ENCODE data around the gene TOGARAM2. TPM values are rescaled to one million over a fixed set of nuclear protein-coding genes. Genes with fewer than 3 reads are reported as not detected.

The TOGARAM2 gene
- total and polyA plus RNA-seq, 2 experiments from 2014 or later, result 0.03 TPM; not detected in 1

- no peaks in the 10 kb centered on the region for H3K36me3 ChIP-seq
- H3K27ac ChIP-seq, result no peak overlapping the region
- DNase-seq (ENCODE audit: low read depth in 1 of 2, low spot score in 1 of 2), result no peak
- peaks cover 20% of the 10 kb centered on the region for H3K4me1 ChIP-seq (ENCODE audit: low read depth)
- TF ChIP-seq, protein P1, sequence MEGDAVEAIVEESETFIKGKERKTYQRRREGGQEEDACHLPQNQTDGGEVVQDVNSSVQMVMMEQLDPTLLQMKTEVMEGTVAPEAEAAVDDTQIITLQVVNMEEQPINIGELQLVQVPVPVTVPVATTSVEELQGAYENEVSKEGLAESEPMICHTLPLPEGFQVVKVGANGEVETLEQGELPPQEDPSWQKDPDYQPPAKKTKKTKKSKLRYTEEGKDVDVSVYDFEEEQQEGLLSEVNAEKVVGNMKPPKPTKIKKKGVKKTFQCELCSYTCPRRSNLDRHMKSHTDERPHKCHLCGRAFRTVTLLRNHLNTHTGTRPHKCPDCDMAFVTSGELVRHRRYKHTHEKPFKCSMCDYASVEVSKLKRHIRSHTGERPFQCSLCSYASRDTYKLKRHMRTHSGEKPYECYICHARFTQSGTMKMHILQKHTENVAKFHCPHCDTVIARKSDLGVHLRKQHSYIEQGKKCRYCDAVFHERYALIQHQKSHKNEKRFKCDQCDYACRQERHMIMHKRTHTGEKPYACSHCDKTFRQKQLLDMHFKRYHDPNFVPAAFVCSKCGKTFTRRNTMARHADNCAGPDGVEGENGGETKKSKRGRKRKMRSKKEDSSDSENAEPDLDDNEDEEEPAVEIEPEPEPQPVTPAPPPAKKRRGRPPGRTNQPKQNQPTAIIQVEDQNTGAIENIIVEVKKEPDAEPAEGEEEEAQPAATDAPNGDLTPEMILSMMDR (IDR thresholded peaks at IDR 0.05; ENCODE audit: low read depth, low read length), result no peak
- H3K27me3 ChIP-seq, result no peaks in the 10 kb centered on the region
- no peaks in the 10 kb centered on the region for H3K9me3 ChIP-seq (ENCODE audit: low read depth)
- H3K4me3 ChIP-seq, result no peak overlapping the region
Measured at GRCh38 chr2:29006980-29007301, 25.8 kb downstream of the TOGARAM2 start.

DNA sequence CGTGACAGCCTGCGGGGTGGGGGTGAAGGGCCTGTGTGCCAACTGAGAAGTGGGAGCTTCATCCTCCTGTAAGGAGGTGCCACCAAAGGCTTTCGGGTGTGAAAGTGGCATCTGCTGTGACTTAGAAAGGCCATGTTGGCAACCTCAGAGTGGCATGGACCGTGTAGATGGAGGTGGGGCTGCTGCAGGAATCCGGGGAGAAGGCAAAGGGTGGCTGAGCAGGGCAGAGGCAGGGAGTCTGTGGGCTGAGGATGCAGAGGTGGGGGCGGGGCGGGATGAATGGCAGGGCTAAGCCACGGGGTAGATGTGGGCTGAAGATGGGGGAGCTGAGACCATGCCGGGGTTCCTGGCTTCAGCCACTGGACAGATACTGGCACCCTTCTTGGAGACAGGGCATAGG, 28.2 kb downstream of the TOGARAM2 start:
- TF ChIP-seq, protein P1 (IDR thresholded peaks at IDR 0.05; ENCODE audit: low read depth, low read length), result no peak
- DNase-seq (ENCODE audit: low read depth in 1 of 2, low spot score in 1 of 2), result no peak
- Histone ChIP-seq H3K36me3 (no peaks in the 10 kb centered on the region), H3K27ac (no peak overlapping the region), H3K4me1 (ENCODE audit: low read depth) (peaks cover 30% of the 10 kb centered on the region), H3K4me3 (no peak overlapping the region), H3K9me3 (ENCODE audit: low read depth) (no peaks in the 10 kb centered on the region), H3K27me3 (no peaks in the 10 kb centered on the region)

DNA sequence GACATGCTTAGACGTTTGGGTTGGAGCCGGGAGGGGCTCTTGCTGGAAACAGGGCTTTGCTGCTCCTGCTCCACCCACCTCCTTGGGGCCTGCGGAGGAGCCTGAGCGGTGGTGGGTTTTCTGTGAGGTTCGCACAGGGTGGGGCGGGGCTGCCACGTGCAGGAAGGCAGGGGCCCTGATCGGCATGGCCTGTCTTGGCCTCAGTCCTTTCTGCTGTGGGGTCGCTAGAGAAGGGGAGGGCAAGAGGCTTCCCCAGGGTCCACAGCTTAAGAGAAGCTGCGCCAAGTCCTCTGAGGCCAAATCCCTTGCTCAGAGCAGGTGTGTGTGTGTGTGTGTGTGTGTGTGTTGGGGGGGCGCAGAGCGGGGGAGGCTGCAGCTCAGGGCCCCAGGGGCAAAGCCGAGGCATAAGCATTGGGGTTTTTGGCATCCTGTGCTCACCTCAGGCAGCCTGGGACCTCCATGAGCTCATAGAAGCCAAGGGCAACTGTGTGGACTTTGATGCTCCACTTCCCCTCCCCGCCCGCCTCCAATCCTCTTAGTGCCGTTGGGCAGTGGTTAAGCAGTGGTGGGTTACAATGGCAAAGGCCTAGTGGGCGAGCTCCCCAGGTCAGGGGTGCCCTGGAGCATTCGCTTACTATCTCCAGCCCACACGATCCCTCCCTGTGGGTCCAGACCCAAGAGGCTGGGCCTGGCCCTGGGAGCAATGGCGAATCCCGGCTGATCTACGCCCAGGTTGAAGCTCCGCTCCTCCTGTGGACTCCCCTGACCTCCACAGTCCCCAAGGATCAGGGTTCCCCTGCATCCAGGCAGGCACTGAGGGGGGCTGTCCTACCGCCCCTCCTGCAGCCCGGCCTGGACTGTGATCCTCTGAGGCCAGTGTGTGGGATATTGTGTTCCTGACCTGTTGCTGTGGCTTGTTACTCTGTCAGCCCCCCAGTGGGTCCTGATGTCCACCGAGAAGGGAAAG, 28.9 kb downstream of the TOGARAM2 start:
- no peaks in the 10 kb centered on the region for H3K36me3 ChIP-seq
- H3K27me3 ChIP-seq, result no peaks in the 10 kb centered on the region
- no peaks in the 10 kb centered on the region for H3K9me3 ChIP-seq (ENCODE audit: low read depth)
- no peak overlapping the region for H3K27ac ChIP-seq
- TF ChIP-seq, protein P1 (IDR thresholded peaks at IDR 0.05; ENCODE audit: low read depth, low read length), result no peak
- H3K4me3 ChIP-seq, result no peak overlapping the region
- peaks cover 30% of the 10 kb centered on the region for H3K4me1 ChIP-seq (ENCODE audit: low read depth)
- DNase-seq (ENCODE audit: low read depth in 1 of 2, low spot score in 1 of 2), result no peak

- H3K9me3 ChIP-seq (ENCODE audit: low read depth), result no peaks in the 10 kb centered on the region
- peak overlapping the region; percentile 63 for H3K27ac ChIP-seq
- no peak overlapping the region for H3K4me3 ChIP-seq
- H3K36me3 ChIP-seq, result no peaks in the 10 kb centered on the region
- peaks cover 31% of the 10 kb centered on the region for H3K4me1 ChIP-seq (ENCODE audit: low read depth)
- DNase-seq (ENCODE audit: low read depth in 1 of 2, low spot score in 1 of 2), result peak; percentile 22 to 92
- TF ChIP-seq, protein P1 (IDR thresholded peaks at IDR 0.05; ENCODE audit: low read depth, low read length), result no peak
- H3K27me3 ChIP-seq, result no peaks in the 10 kb centered on the region
Measured at GRCh38 chr2:29010946-29011345, 29.8 kb downstream of the TOGARAM2 start.

DNA sequence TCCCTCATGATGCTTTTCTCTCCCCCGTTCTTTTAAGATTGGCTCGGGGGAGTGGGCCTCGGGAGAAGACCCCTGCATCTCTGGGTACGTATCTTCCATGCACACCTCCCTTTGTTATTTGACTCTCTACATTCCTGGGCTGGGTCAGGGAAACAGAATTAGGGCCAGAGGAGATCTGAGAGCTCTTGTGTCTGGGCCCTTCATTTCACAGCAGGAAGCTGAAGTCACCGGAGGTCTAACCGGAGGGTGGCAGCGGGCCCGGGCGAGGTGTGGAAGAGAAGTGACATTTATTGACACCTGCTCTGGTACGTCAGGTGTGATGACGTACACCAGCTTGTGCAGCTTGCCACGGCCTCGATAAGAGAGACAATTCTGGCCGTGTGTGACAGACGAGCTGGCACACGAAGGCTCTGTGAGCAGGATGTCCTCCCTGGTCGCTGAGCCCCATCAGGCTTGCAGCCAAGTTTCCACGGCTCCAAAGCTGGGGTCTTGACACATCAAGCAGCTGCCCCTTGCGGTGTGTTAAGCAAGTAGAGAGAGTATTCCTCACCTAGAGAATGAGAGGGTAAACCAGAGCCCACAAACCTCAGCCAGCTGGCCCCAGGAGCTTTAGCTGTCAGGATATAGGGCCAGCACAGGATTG, 30.4 kb downstream of the TOGARAM2 start:
- TF ChIP-seq, protein P1 (IDR thresholded peaks at IDR 0.05; ENCODE audit: low read depth, low read length), result peak; percentile 14
- Histone ChIP-seq H3K27ac (peak overlapping the region; percentile 63), H3K4me3 (no peak overlapping the region), H3K36me3 (no peaks in the 10 kb centered on the region), H3K4me1 (ENCODE audit: low read depth) (peaks cover 36% of the 10 kb centered on the region), H3K9me3 (ENCODE audit: low read depth) (no peaks in the 10 kb centered on the region), H3K27me3 (no peaks in the 10 kb centered on the region)
- peak; percentile 50 to 69 for DNase-seq (ENCODE audit: low read depth in 1 of 2, low spot score in 1 of 2)

Measured in cardiac muscle cell (in vitro differentiated cells and primary cell).